ENCODE measurements around the gene TFB2M. TPM values are rescaled to one million over a fixed set of nuclear protein-coding genes. Genes with fewer than 3 reads are reported as not detected.

TFB2M gene
- total RNA-seq, 1 donor from 2014 or later = 11.6 TPM

DNA sequence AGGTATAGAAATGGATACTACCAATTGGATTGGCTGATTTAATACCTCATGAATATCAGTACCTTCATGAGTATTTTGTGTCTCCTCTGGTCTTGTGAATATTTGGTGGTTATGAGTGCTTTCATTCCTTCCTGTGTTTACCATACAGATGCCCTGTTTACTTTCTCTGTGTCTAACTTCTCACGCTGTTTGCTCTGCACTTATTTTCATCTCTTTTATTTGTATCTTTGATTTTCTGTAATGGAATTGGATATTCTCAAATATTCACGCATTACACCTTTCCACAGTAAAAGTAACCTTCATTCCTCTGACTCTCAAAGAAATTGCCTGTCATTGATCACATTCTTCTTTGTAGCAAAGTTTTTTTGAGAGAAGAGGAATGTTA, 17.0 kb upstream of the TFB2M start:
- Mint-ChIP-seq H3K27ac (peak overlapping the region; percentile 93), H3K4me3 (ENCODE audit: low read depth) (peak overlapping the region; percentile 20), H3K4me1 (ENCODE audit: low read depth) (peaks cover 38% of the 10 kb centered on the region), H3K36me3 (ENCODE audit: insufficient read depth) (no peaks in the 10 kb centered on the region), H3K27me3 (no peaks in the 10 kb centered on the region), H3K9me3 (ENCODE audit: low read depth) (no peaks in the 10 kb centered on the region)
- no peak for DNase-seq (ENCODE audit: low spot score, unreplicated experiment)
- TF ChIP-seq, protein P1, sequence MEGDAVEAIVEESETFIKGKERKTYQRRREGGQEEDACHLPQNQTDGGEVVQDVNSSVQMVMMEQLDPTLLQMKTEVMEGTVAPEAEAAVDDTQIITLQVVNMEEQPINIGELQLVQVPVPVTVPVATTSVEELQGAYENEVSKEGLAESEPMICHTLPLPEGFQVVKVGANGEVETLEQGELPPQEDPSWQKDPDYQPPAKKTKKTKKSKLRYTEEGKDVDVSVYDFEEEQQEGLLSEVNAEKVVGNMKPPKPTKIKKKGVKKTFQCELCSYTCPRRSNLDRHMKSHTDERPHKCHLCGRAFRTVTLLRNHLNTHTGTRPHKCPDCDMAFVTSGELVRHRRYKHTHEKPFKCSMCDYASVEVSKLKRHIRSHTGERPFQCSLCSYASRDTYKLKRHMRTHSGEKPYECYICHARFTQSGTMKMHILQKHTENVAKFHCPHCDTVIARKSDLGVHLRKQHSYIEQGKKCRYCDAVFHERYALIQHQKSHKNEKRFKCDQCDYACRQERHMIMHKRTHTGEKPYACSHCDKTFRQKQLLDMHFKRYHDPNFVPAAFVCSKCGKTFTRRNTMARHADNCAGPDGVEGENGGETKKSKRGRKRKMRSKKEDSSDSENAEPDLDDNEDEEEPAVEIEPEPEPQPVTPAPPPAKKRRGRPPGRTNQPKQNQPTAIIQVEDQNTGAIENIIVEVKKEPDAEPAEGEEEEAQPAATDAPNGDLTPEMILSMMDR (IDR thresholded peaks at IDR 0.05; ENCODE audit: unreplicated experiment) = no peak

DNA sequence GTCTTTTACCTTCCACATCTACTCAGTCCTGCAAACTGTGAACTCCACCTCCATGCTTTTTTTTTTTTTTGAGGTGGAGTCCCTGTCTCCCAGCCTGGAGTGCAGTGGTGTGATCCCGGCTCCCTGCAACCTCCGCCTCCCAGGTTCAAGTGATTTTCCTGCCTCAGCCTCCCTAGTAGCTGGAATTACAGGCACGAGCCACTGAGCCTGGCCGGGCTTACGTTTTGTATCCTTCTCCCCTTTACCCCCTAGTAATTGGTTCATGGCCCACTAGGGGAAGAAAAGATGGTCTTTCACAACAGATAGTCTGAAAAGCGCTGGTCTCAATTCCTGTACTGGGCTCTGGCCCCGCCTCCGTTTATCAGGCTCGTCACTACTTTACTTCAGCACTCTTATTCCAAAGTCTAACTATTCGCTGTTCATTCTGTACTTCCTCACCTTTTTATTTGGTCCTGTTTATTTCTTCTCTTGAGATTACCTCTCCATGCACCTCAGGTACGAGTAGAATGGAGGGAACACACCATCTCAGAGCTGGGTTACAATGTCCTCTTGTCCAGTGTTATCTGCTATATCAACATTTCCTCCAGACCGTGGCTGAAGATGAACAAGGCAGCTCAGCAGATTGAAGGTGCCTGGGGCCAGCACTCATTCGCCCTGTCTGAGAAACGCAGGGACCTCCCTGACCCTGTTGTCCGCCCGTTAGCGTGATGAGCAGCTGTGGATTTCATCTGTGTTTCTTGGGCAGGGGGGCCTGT, 16.4 kb upstream of the TFB2M start:
- Mint-ChIP-seq H3K36me3 (ENCODE audit: insufficient read depth) (no peaks in the 10 kb centered on the region), H3K4me3 (ENCODE audit: low read depth) (no peak overlapping the region), H3K9me3 (ENCODE audit: low read depth) (no peaks in the 10 kb centered on the region), H3K4me1 (ENCODE audit: low read depth) (peaks cover 42% of the 10 kb centered on the region), H3K27ac (peak overlapping the region; percentile 93), H3K27me3 (no peaks in the 10 kb centered on the region)
- TF ChIP-seq, protein P1 (IDR thresholded peaks at IDR 0.05; ENCODE audit: unreplicated experiment) = no peak
- DNase-seq (ENCODE audit: low spot score, unreplicated experiment) = no peak

DNA sequence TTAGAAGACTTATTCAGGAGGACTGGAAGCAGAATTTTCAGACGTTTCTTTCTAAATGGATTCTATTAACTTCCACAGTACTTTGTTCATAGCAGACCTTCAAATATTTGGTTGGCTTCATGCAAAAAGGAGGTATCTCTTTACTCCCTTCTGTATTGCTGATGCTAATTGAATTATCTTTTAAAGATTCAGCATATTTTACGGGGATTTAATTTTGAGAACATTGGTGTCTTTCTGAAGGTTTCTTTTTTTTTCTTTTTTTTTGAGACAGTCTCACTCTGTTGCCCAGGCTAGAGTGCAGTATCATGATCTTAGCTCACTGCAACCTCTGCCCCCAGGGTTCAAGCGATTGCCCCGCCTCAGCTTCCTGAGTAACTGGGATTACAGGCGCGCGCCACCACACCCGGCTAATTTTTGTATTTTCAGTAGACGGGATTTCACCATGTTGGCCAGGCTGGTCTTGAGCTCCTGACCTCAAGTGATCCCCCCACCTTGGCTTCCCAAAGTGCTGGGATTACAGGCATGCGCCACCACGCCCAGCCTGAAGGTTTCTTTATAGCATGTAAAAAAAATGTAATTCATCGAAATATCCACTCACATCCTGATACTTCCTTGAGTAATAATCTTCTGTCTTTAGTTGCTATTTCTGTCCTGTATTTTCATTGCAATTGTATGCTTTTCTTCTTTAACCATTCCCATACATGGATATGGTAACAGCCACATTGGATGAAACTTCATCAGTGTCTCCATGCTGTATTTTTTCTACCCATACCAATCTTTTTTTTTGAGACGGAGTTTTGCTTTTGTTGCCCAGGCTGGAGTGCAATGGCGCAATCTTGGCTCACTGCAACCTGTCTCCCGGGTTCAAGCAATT, 14.7 kb upstream of the TFB2M start:
- no peak overlapping the region for H3K4me3 Mint-ChIP-seq (ENCODE audit: low read depth)
- H3K36me3 Mint-ChIP-seq (ENCODE audit: insufficient read depth) = peaks cover 3% of the 10 kb centered on the region
- H3K27ac Mint-ChIP-seq = no peak overlapping the region
- DNase-seq (ENCODE audit: low spot score, unreplicated experiment) = no peak
- TF ChIP-seq, protein P1 (IDR thresholded peaks at IDR 0.05; ENCODE audit: unreplicated experiment) = no peak
- peaks cover 48% of the 10 kb centered on the region for H3K4me1 Mint-ChIP-seq (ENCODE audit: low read depth)
- H3K27me3 Mint-ChIP-seq = no peaks in the 10 kb centered on the region
- H3K9me3 Mint-ChIP-seq (ENCODE audit: low read depth) = no peaks in the 10 kb centered on the region

DNA sequence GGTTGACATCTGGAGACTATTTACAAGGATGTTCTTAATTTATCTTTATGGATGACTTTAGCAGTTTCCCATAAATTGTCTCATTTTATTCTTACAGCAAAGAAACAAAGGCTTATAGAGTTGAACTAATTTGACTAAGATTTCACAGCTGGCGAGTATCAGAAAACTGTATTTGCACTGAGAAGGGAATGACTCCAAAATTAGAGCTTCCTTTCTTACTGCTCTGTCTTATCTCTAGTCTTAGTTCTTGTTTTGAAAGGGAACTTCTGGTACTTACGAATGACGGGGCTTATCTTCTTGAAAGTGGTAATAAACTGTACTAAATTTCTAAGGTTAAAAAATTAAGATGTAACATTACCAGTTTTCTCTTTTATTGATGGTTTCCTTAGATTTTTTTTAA, 13.8 kb upstream of the TFB2M start:
- Mint-ChIP-seq H3K27me3 (no peaks in the 10 kb centered on the region), H3K4me1 (ENCODE audit: low read depth) (peaks cover 44% of the 10 kb centered on the region), H3K4me3 (ENCODE audit: low read depth) (no peak overlapping the region), H3K27ac (no peak overlapping the region), H3K36me3 (ENCODE audit: insufficient read depth) (peaks cover 9% of the 10 kb centered on the region), H3K9me3 (ENCODE audit: low read depth) (peaks cover 5% of the 10 kb centered on the region)
- TF ChIP-seq, protein P1 (IDR thresholded peaks at IDR 0.05; ENCODE audit: unreplicated experiment) = no peak
- DNase-seq (ENCODE audit: low spot score, unreplicated experiment) = no peak

DNA sequence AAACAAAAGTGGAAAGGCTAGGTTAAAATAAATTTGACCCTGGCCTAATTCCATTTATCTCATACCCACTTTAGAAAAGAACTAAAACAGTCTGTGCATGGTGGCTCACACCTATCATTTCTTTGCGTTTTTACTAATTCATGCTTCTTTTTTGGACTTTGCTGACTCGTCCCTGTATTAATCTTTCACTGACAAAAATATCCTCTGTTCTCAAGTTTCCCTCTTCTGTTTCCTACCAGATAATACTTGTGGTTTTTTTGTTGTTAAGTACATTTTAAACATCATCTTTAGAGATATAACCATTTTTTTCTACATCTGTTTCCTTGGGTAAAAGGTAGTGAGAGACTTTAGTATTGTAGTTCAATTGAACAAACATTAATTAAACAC, 11.7 kb upstream of the TFB2M start:
- H3K27ac Mint-ChIP-seq = no peak overlapping the region
- peaks cover 9% of the 10 kb centered on the region for H3K36me3 Mint-ChIP-seq (ENCODE audit: insufficient read depth)
- H3K4me3 Mint-ChIP-seq (ENCODE audit: low read depth) = no peak overlapping the region
- no peak for DNase-seq (ENCODE audit: low spot score, unreplicated experiment)
- peaks cover 23% of the 10 kb centered on the region for H3K4me1 Mint-ChIP-seq (ENCODE audit: low read depth)
- H3K27me3 Mint-ChIP-seq = no peaks in the 10 kb centered on the region
- TF ChIP-seq, protein P1 (IDR thresholded peaks at IDR 0.05; ENCODE audit: unreplicated experiment) = no peak
- peaks cover 5% of the 10 kb centered on the region for H3K9me3 Mint-ChIP-seq (ENCODE audit: low read depth)
